Measurements from ENCODE around the gene LIX1.
A peak's percentile ranks its signal among the peaks of the same experiment; 100 is the strongest.

Gene LIX1

GRCh38 chr5:97172227-97172626 is 29.8 kb upstream of the LIX1 start:
- TF ChIP-seq CTCF (conservative IDR thresholded peaks at IDR 0.05; ENCODE audit: low read depth, low read length): no peak
- no peak for DNase-seq (ENCODE audit: low read depth)

GRCh38 chr5:97171703-97172102 is 29.3 kb upstream of the LIX1 start:
- no peak for TF ChIP-seq CTCF (conservative IDR thresholded peaks at IDR 0.05; ENCODE audit: low read depth, low read length)
- DNase-seq (ENCODE audit: low read depth): no peak
- H3K4me3 ChIP-seq (ENCODE audit: low read depth, low read length): no peak overlapping the region

More at GRCh38 chr5:97172227-97172626, 29.8 kb upstream of the LIX1 start:
- H3K4me3 ChIP-seq (ENCODE audit: low read depth, low read length): no peak overlapping the region

- TF ChIP-seq CTCF (conservative IDR thresholded peaks at IDR 0.05; ENCODE audit: low read depth, low read length): no peak
- DNase-seq (ENCODE audit: low read depth): no peak
- H3K4me3 ChIP-seq (ENCODE audit: low read depth, low read length): no peak overlapping the region
These were observed 25.0 kb upstream of the LIX1 start for GRCh38 chr5:97167435-97167834.

GRCh38 chr5:97165726-97166125 is 23.3 kb upstream of the LIX1 start:
- TF ChIP-seq CTCF (conservative IDR thresholded peaks at IDR 0.05; ENCODE audit: low read depth, low read length): no peak
- H3K4me3 ChIP-seq (ENCODE audit: low read depth, low read length): no peak overlapping the region
- no peak for DNase-seq (ENCODE audit: low read depth)

GRCh38 chr5:97164846-97165245 is 22.4 kb upstream of the LIX1 start:
- peak; percentile 33 for DNase-seq (ENCODE audit: low read depth)
- no peak overlapping the region for H3K4me3 ChIP-seq (ENCODE audit: low read depth, low read length)
- TF ChIP-seq CTCF (conservative IDR thresholded peaks at IDR 0.05; ENCODE audit: low read depth, low read length): no peak

- no peak for TF ChIP-seq CTCF (conservative IDR thresholded peaks at IDR 0.05; ENCODE audit: low read depth, low read length)
- H3K4me3 ChIP-seq (ENCODE audit: low read depth, low read length): no peak overlapping the region
- no peak for DNase-seq (ENCODE audit: low read depth)
These were observed 21.4 kb upstream of the LIX1 start for GRCh38 chr5:97163790-97164285.

- DNase-seq (ENCODE audit: low read depth): peak; percentile 49
- TF ChIP-seq CTCF (conservative IDR thresholded peaks at IDR 0.05; ENCODE audit: low read depth, low read length): peak; percentile 53
- H3K4me3 ChIP-seq (ENCODE audit: low read depth, low read length): no peak overlapping the region
These were observed 21.0 kb upstream of the LIX1 start for GRCh38 chr5:97163360-97163764.
